CD4-positive, alpha-beta T cell treated with Interleukin-17A for 1 hour (primary cell): ENCODE measurements around the gene HABP4.
A peak's percentile ranks its signal among the peaks of the same experiment; 100 is the strongest.

Experiments
- DNase-seq: peaks from one replicate; pipeline ENCODE4 v3.0.0-alpha.2; 2020

The HABP4 gene, protein sequence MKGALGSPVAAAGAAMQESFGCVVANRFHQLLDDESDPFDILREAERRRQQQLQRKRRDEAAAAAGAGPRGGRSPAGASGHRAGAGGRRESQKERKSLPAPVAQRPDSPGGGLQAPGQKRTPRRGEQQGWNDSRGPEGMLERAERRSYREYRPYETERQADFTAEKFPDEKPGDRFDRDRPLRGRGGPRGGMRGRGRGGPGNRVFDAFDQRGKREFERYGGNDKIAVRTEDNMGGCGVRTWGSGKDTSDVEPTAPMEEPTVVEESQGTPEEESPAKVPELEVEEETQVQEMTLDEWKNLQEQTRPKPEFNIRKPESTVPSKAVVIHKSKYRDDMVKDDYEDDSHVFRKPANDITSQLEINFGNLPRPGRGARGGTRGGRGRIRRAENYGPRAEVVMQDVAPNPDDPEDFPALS

GRCh38 chr9:96449845-96450612, at the start of gene HABP4:
Gene HABP4 (plus strand): TSS chr9:96450169. CDS start chr9:96450280, 111 bp downstream.
- DNase-seq = peak; percentile 94

GRCh38 chr9:96408409-96409280, 41.3 kb upstream of the HABP4 start:
- DNase-seq = no peak

DNA sequence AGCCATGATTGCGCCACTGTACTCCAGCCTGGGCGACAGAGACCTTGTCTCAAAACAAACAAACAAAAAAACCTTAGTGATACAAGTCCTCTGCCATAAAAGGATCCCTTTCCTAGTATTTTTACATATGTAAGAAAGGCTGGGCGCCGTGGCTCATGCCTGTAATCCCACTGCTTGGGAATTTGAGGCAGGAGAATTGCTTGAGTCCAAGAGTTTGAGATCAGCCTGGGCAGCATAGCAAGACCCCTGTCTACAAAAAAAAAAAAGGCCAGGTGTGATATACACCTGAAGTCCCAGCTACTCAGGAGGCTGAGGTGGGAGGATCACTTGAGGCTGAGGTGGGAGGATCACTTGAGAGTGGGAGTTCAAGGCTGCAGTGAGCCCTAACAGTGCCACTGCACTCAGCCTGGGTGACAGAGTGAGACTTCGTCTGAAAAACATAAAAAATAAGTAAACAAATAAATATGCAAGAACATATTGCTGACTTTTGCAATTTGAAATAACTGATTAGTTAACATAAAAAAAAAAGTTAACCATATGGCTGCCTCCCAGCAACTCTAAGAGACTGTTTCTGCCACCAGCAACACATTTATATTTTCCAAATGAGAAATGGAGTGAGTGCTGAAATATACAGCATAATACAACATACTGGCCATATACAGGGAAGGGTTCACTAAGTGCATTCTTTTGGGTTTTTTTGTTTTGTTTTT, 38.7 kb upstream of the HABP4 start:
- DNase-seq = no peak

- DNase-seq = no peak
These were observed 37.6 kb upstream of the HABP4 start for GRCh38 chr9:96412174-96412913.

DNA sequence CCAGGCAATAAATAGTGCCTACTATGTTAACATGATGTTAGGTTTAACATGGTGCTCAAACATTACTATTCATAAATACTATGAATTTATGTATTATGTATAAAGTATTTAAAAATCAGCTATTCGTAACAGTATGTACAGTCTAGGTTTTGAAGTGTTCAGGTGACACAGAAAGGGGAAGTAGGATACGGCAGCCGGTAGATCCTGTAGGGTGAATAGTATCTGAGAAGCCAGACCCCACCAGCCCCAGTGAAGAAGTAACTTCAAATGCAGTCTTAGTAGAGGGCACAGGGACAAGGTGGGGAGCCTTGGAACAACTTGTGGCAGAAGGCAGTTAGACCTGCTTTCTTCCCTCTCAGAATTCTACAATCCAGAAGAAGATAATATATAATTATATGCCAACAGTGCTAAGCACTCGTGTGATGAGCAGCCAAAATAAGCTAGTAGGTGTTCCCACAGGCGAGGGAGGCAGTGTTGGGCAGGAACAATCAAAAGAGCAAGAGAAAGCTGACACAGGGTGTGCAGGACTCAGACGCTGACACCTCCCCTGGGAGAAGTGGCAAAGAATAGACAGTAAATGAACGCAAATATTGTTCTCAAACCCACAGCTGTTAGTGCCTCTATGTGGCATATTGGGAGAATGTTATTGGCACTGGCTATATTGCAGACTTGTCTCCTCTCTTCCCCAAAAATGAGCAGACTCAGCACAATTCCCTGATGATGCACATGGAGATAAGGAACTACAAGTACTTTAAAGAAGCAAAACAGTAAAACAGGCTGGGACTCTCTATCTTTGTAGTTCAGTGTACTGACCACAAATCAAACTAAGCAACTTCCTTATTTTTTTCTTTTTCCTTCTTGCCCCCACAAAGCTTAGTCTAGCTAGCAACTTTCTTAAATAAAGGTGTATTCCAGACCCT, 36.4 kb upstream of the HABP4 start:
- peak; percentile 31 for DNase-seq

DNA sequence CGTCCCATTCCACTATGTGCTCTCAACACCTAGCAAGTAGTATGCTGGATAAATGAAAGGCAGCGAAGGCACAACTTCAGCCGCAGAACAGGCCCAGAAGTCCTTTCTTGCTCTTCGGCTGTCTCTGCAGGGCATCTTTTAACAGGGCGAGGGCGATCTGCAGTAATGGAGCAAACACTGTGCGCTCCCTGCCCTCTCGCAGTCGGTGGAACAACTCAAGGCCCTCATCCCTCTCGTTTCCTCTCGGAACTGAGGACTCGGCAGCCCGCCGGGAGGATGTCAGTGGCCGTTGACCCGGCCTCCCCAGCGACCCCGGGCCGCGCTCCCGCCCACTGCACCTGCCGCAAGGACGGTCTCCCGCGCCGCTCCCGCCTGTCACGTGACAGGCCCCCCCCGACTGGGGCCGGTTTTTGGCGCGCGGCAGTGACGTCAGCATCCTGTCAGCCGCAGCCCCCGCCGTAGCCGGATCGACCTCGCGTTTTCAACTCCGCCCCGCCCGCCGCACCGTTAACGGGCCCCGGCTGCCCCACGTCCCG, 32.9 kb upstream of the HABP4 start:
- DNase-seq = peak; percentile 92

DNA sequence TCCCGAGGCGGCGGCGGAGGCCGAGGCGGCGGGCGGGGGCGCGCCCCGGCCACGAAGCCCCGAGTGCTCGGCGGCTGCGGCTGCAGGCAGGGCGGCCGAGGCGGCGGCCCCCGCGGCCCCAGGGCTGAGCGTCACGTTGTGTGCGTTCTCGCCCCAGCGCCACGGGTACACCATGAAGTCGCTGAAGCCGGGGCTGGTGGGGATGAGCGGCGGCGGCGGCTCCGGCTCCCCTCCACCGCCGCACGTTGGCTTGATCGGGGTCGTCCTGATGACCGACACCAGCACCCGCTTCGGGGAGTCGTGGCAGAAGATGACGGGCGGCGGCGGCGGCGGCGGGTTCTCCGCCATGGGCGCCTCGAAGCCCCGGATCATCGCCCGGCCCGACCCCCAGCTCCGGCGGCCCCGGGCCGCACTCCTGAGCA, 32.3 kb upstream of the HABP4 start:
- no peak for DNase-seq

DNA sequence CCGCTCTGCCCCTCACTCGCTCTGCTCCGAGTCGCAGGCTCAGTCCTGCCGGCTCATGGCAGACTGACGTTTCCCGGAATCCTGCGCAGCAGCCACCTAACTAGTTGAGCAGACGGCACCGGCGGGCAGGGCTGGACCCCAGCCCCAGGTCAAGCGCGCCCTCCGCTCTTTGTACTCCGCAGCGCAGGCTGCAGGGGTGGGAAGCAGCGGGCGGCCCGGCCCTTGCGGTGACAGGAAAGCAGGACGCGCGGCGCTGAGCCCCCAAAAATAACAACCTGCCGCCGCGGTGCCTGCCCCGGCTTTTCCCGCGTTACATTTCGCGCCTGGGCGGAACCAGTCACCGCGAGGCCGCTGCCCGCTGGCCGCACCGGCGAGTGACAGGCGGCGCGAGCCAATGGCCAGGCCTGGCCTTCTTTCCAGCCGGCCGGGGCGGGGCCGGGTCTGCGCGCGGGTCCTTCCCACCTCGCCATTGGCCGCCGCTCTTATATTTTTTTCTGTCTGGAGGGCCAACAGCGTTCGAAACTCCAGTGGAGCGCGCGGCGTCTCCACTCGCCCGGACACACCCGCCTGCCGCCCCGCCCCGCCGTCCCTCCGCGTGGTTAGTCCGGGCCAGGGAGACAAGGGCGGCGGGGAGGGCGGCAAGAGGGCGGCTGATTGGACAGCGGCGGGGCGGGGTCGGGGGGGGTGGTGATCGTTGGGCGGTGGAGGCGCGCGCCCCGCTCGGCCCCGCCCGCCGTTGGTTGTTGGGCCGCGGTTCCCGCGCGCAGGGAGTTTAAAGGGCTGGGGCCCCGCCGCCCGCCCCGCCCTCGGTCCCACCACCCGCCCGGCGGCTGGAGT, 31.7 kb upstream of the HABP4 start, which contains the start of gene ZNF367:
Gene ZNF367, minus strand, starts transcription at position 288 of the 837 bp plus-strand sequence. CDS start 338 bp downstream, outside the sequence.
- DNase-seq = peak; percentile 95

DNA sequence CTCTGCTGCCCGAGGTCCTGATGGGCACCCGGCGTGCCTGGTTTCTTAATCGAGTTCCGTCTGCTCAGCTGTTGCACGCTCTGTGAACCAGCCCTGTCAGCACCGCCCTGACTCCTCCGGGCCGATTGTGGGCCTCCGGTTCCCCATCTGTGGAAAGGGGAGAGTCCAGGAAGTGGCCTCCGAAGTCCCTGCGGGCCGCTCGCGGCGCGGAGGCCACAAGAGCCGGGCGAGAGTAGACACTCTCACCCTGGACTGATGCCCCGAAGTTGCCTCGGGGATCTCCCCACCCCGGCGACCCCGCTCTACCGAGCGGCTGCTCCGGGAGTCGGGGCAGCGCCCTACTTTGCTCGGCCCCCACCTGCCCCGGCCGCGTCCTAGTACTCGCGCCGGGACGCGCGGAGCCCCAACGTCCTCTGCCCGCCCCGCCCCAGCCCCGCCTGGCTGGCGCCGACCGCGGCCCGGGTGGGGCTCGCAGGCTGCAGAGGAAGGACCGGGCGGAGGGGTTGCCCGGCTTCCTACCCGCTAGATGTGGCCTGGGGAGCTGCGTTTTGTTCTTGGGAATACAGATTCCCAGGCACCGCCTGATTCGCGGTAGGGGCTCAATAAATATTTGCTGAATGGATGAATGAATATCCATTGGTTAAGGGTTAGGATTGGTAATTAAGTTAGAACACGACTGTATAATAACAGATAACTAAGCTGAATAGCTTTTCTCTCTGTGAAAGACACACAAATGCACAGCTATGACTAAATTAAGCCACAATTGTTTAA, 30.9 kb upstream of the HABP4 start:
- peak; percentile 64 for DNase-seq

GRCh38 chr9:96419691-96419969, 30.3 kb upstream of the HABP4 start:
- DNase-seq = no peak

GRCh38 chr9:96420468-96421219, 29.3 kb upstream of the HABP4 start:
- peak; percentile 44 for DNase-seq

DNA sequence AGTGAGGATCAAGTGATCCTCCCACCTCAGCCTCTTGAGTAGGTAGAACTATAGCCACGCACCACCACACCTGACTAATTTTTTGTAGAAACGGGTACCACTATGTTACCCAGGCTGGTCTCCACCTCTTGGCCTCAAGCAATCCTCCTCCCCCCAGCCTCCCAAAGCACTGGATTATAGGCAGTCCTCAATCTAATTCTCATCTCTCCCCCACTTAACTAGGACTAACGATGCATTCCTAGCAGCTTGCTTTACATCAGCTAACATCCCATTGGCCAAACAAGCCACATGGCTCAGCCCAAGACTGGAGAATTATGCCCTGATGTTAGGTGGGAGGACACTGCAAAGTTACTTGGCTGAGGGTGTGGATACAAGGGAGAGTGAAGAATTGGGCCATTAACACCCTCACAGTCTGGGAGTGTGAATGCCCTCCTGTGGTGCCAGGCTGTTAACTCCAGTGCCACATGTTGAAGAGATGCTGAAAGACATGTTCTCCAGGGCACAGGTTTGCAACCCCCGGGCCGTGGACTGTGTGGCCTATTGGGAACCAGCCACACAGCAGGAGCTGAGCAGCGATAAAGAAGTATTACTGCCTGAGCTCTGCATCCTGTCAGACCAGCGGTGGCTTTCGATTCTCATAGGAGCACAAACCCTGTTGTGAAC, 26.5 kb upstream of the HABP4 start:
- DNase-seq = no peak

GRCh38 chr9:96423985-96424336, 26.0 kb upstream of the HABP4 start:
- DNase-seq = no peak

DNA sequence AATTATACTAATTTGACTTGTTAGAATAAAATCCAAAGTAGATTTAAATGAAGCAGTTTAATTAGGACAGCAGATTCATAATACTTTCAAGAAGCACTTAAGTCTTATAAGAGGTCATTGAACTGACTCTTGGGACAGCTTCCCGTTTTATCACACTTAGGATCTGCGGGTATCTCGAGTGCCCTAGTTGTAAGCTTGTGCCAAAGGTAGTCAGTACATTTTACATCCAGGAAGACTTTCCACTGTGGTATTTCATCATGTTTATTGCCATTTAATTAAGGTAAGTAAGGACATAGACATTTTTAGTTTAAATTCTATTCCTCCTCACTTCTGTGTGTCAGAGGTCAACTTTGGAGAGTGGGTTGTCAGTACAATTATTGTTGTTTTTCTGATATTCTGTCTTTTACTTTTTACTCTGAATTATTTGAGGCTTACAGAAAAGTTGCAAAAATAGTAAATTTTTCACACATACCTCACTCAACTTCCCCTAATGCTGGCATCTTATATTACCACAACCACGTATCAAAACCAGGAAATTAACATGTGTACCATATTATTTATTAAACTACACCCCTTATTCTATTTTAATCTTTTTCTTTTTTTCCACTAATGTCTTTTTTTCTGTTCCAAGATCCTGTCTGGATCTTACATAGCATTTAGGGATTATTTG, 24.3 kb upstream of the HABP4 start:
- DNase-seq = peak; percentile 39

- DNase-seq = no peak
These were observed 20.2 kb upstream of the HABP4 start for GRCh38 chr9:96429732-96430131.

- no peak for DNase-seq
These were observed 19.6 kb upstream of the HABP4 start for GRCh38 chr9:96430377-96430776.

DNA sequence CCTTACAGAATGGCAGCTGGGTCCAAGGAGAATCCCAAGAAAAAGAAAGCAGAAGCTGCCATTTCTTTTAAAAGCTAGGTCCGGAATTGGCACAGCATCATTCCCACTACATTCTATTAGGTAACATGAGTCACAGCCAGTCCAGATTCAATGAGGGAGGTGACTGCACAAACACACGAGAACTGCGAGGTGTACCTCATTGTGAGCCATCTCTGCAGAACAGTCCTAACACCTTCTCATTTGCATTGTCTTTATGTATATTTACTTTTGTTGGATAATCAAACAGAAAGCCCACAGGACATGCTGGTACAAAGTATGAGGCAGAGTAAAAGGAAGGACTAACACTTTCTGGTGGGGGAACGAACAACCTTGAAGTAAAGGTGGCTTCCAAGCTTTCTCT, 14.6 kb upstream of the HABP4 start:
- DNase-seq = no peak
